Activated CD8-positive, alpha-beta memory T cell treated with anti-CD3 and anti-CD28 coated beads for 36 hours (primary cell): ENCODE results near the gene RNASE4. TPM values are rescaled to one million over a fixed set of nuclear protein-coding genes. Genes with fewer than 3 reads are reported as not detected.
"Not testable (repeated sequence)": the region's sequence is repeated elsewhere in the genome, so short reads cannot be mapped to it uniquely, and the experiment has no call there.

ENCODE experiments used
- CTCF ChIA-PET: fragments of 350-600 bp; sonication (Branson Sonifier 250); formaldehyde crosslinking; loops from one replicate; lab custom pipeline; 2021; ENCODE audit warnings: antibody characterized with exemption; lab: Charles Lee
- POLR2A ChIA-PET: fragments of 350-600 bp; sonication (Branson Sonifier 250); formaldehyde crosslinking; loops from one replicate; lab custom pipeline; 2021; ENCODE audit warnings: antibody characterized with exemption; lab: Charles Lee
- total RNA-seq, 2 experiments: library from RNA; stranded (reverse); gene quantifications; one replicate each; pipeline ENCODE4 v1.2.3, GENCODE V29; 2021

Gene RNASE4, protein sequence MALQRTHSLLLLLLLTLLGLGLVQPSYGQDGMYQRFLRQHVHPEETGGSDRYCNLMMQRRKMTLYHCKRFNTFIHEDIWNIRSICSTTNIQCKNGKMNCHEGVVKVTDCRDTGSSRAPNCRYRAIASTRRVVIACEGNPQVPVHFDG
- total RNA-seq, result under 1 TPM; 0.10 to 0.57 TPM

GRCh38 chr14:20683891-20684661, at the start of gene RNASE4:
Gene RNASE4 (plus strand): TSS chr14:20684560. CDS start chr14:20699372, 14,812 bp downstream.
- ChIA-PET POLR2A (interaction anchor here (0.8 to 1.9 kb wide), 3 partner anchors 52 to 229 kb away, joined by 3 to 5 read pairs (median 4); partner anchors contain the start of genes APEX1 and OSGEP), CTCF (interaction anchor here (0.6 to 3.8 kb wide), 7 partner anchors 15 to 586 kb away, joined by 3 to 18 read pairs (median 3); no protein-coding TSS in a partner anchor)

- POLR2A ChIA-PET, result no interaction called here
Measured at GRCh38 chr14:20641591-20641990, 42.8 kb upstream of the RNASE4 start, which contains the start of gene OR6S1. Gene OR6S1 (minus strand): TSS chr14:20641691. CDS start chr14:20641691, 0 bp downstream.

GRCh38 chr14:20642182-20642581, 42.2 kb upstream of the RNASE4 start:
- POLR2A ChIA-PET, result no interaction called here

More at GRCh38 chr14:20641591-20641990, 42.8 kb upstream of the RNASE4 start, which contains the start of gene OR6S1:
- CTCF ChIA-PET, result no interaction called here

DNA sequence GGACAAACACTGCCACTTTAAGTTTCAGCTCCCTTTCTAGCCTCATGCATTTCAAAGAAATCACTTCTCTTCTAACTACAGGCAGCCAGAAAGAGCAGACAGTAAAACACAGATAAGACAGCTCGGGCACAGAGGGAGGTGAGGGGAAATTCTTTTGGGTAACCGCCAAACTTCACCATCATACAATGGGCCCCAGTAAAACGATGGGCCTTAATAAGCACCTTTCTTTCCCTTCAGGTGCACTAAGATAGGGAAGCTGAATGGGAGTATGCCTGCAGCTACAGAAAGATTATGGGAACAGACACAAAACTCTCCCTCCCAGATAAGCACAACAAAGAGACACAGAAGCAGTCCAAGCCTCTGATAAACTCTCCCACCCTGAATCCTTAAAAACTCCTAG, 41.6 kb upstream of the RNASE4 start:
- POLR2A ChIA-PET, CTCF ChIA-PET: not testable (repeated sequence)

More at GRCh38 chr14:20642182-20642581, 42.2 kb upstream of the RNASE4 start:
- CTCF ChIA-PET, result no interaction called here

GRCh38 chr14:20644520-20644919, 39.8 kb upstream of the RNASE4 start:
- ChIA-PET POLR2A (no interaction called here), CTCF (no interaction called here)

DNA sequence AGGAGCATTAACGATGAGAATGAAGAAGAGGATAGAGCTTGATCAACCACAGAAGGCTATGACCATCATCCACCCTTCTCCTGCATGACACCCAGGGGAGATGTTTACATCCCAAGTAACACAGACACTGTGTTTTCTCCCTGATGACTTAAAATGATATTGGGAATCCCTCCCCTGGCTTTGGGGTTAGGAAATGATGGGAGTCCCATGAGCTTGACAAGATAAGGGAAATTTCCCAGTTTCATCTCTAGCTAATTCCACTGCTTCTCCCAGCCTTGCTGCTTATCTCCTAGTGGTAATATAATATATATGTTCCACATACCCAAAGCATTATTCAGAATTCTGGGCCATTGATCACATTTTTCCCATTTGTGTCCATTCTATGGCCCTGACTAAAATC, 38.9 kb upstream of the RNASE4 start:
- POLR2A ChIA-PET, result no interaction called here
- CTCF ChIA-PET, result interaction anchor here (0.9 to 1.0 kb wide), 2 partner anchors 15 to 171 kb away, joined by 3 read pairs; no protein-coding TSS in a partner anchor

- ChIA-PET POLR2A (interaction anchor here (0.7 kb wide), 1 partner anchor 40 kb away, joined by 3 read pairs; no protein-coding TSS in a partner anchor), CTCF (interaction anchor here (1.1 kb wide), 1 partner anchor 10 kb away, joined by 3 read pairs; no protein-coding TSS in a partner anchor)
Measured at GRCh38 chr14:20652996-20653975, 31.1 kb upstream of the RNASE4 start.

DNA sequence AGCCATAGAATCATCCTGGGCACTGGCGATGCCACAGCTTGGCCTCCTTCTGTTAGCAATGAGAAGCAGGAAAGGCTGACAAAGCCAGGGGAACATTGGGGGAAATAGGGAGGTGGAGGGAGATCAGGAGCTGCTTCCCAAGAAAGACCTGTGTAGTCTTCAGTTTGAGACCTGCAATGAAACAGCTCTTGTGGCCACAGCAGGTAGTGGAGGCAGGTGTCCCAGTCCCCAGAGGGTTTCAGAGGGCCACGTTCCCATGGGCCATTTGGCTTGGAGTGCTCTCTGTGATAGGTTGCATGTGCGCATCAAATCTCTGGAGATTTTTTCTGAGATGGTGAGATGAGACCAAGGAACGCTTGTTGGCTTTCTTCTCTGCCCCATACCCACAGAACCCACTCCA, 28.5 kb upstream of the RNASE4 start:
- ChIA-PET POLR2A (no interaction called here), CTCF (interaction anchor here (0.6 kb wide), 1 partner anchor 438 kb away, joined by 3 read pairs; no protein-coding TSS in a partner anchor)

GRCh38 chr14:20656274-20656673, 28.1 kb upstream of the RNASE4 start:
- CTCF ChIA-PET, result interaction anchor here (2.2 kb wide), 1 partner anchor 35 kb away, joined by 7 read pairs; no protein-coding TSS in a partner anchor
- POLR2A ChIA-PET, result no interaction called here

DNA sequence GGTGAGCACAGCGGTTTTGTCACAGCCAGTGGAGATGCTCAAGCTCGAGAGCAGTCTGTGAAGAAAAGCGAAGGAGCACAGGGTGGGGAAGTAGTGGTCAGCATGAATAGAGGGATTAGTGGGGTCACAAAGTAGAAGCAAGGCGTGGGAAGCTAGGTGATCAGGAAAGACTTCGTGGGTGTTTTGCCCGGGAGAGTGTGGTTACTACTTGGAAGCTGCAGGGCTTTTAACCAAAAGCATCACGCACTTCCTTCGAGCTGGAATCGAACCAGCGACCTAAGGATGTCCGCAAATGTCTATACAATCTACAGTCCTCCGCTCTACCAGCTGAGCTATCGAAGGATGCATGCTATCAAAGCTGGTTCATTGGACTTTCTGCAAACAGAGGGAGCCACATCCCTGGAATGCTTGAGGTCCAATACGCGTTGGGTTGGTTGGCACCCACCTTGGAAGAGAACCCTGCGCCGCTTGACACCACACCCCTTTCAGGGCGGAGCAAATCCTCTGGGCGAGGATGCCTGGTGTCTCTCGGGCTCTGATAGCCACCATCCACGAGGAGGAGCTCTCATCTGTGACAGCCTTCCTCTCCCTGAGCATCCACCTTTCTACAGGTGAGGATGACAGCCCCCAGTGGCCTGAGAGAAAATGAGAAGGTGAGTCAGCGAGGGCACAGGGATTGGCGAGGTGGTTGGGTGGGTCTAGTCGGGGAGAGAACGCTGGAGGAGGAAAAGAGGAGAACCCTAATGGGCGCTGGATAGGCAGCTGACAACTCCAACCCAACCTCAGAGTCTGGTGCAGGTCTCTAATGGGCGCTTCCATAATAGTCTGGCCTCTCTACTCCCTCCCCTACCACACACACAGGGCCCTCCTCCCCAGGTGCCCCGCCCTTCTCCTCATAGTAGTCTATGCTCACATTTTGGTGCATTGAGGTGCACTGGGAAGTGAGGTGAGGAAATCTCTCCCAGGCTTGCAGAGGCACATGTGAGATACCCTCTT, 26.8 kb upstream of the RNASE4 start:
- ChIA-PET POLR2A (no interaction called here), CTCF (interaction anchor here (0.9 to 2.2 kb wide), 6 partner anchors 8 to 34 kb away, joined by 3 to 7 read pairs (median 3); no protein-coding TSS in a partner anchor)

GRCh38 chr14:20658246-20658645, 26.1 kb upstream of the RNASE4 start:
- CTCF ChIA-PET, result interaction anchor here (1.2 to 2.2 kb wide), 5 partner anchors 17 to 33 kb away, joined by 3 to 7 read pairs (median 3); no protein-coding TSS in a partner anchor
- POLR2A ChIA-PET, result no interaction called here

GRCh38 chr14:20659336-20659735, 25.0 kb upstream of the RNASE4 start:
- ChIA-PET POLR2A (no interaction called here), CTCF (interaction anchor here (1.0 to 1.2 kb wide), 2 partner anchors 20 to 316 kb away, joined by 3 read pairs; partner anchors contain the start of gene PARP2)

- ChIA-PET CTCF (interaction anchor here (0.9 to 1.0 kb wide), 2 partner anchors 31 to 316 kb away, joined by 3 read pairs; partner anchors contain the start of gene PARP2), POLR2A (no interaction called here)
Measured at GRCh38 chr14:20659813-20660395, 24.5 kb upstream of the RNASE4 start.

GRCh38 chr14:20661197-20661596, 23.2 kb upstream of the RNASE4 start:
- CTCF ChIA-PET, result interaction anchor here (0.5 to 0.6 kb wide), 2 partner anchors 17 to 21 kb away, joined by 3 read pairs; no protein-coding TSS in a partner anchor
- POLR2A ChIA-PET, result no interaction called here

GRCh38 chr14:20662968-20663732, 21.2 kb upstream of the RNASE4 start:
- ChIA-PET POLR2A (no interaction called here), CTCF (interaction anchor here (0.6 to 1.8 kb wide), 6 partner anchors 10 to 391 kb away, joined by 3 to 8 read pairs (median 6); no protein-coding TSS in a partner anchor)

- POLR2A ChIA-PET, result not testable (repeated sequence)
- CTCF ChIA-PET, result interaction anchor here (1.2 kb wide), 1 partner anchor 9 kb away, joined by 3 read pairs; no protein-coding TSS in a partner anchor
Measured at GRCh38 chr14:20666400-20666961, 17.9 kb upstream of the RNASE4 start.
